ENCODE data around the gene TMX2.

The TMX2 gene

GRCh38 chr11:57787920-57788702 is 75.7 kb downstream of the TMX2 start:
- no peak overlapping the region for H3K27ac ChIP-seq
- peaks cover 6% of the 10 kb centered on the region for H3K36me3 ChIP-seq (replicated peaks)
- in situ Hi-C loops (cut with HindIII; ENCODE audit: low pct_ligation_motif_present, low sequenced_read_pairs): no loop called here
- H3K4me3 ChIP-seq (ENCODE audit: low read depth, low read length): no peak overlapping the region
- TF ChIP-seq CTCF (IDR thresholded peaks at IDR 0.05; ENCODE audit: low read depth, low read length, missing control alignments): no peak
- H3K27me3 ChIP-seq (replicated peaks): no peaks in the 10 kb centered on the region
- no peak for DNase-seq

- peaks cover 7% of the 10 kb centered on the region for H3K36me3 ChIP-seq (replicated peaks)
- H3K27me3 ChIP-seq (replicated peaks): no peaks in the 10 kb centered on the region
- TF ChIP-seq CTCF (IDR thresholded peaks at IDR 0.05; ENCODE audit: low read depth, low read length, missing control alignments): no peak
- no peak overlapping the region for H3K27ac ChIP-seq
- no peak for DNase-seq
- no peak overlapping the region for H3K4me3 ChIP-seq (ENCODE audit: low read depth, low read length)
- in situ Hi-C loops (cut with HindIII; ENCODE audit: low pct_ligation_motif_present, low sequenced_read_pairs): no loop called here
Measured at GRCh38 chr11:57788703-57789088, 76.3 kb downstream of the TMX2 start.
